ENCODE results near the gene ZNF460.

- no peak for TF ChIP-seq CTCF (IDR thresholded peaks at IDR 0.05)
- no peak for TF ChIP-seq POLR2AphosphoS5 (IDR thresholded peaks at IDR 0.05)
- TF ChIP-seq POLR2A (IDR thresholded peaks at IDR 0.05): no peak
- no peak for TF ChIP-seq EP300 (IDR thresholded peaks at IDR 0.05)
These were observed 696 bp downstream of the ZNF460 start for GRCh38 chr19:57280962-57281400.
